CD4-positive, alpha-beta T cell treated with Interleukin-17A for 4 hours (primary cell): ENCODE data around the gene IRGQ.
"Not testable (repeated sequence)": the region's sequence is repeated elsewhere in the genome, so short reads cannot be mapped to it uniquely, and the experiment has no call there.

ENCODE experiments used
- DNase-seq: peaks from one replicate; pipeline ENCODE4 v3.0.0-alpha.2; 2020; ENCODE audit warnings: mixed read lengths

The IRGQ gene

GRCh38 chr19:43623889-43624670 lies 28.1 kb upstream of the IRGQ start:
- peak; percentile 24 for DNase-seq

GRCh38 chr19:43622956-43623355 lies 27.0 kb upstream of the IRGQ start:
- no peak for DNase-seq

DNA sequence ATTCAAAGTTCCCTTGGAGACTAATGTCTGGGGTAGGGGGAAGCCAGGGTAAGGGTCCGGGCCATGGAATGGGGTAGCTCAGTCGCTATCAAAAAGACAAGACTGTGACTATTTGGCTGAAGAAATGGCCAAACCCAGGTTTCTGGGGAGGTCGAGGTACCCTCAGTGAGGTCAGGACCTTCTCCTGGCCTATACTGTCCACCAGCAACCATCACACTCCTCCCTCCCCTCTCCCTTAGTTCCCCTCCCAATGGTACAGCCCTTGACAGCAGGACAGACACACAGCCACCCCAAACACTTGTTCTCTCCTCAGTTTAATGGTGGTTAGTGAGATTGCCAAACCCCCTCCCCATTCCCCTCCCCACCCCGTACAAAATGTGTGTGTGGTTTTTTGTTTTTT lies 26.1 kb upstream of the IRGQ start:
- DNase-seq, result no peak

- peak; percentile 91 for DNase-seq
Measured at GRCh38 chr19:43620061-43621001, 24.4 kb upstream of the IRGQ start.

DNA sequence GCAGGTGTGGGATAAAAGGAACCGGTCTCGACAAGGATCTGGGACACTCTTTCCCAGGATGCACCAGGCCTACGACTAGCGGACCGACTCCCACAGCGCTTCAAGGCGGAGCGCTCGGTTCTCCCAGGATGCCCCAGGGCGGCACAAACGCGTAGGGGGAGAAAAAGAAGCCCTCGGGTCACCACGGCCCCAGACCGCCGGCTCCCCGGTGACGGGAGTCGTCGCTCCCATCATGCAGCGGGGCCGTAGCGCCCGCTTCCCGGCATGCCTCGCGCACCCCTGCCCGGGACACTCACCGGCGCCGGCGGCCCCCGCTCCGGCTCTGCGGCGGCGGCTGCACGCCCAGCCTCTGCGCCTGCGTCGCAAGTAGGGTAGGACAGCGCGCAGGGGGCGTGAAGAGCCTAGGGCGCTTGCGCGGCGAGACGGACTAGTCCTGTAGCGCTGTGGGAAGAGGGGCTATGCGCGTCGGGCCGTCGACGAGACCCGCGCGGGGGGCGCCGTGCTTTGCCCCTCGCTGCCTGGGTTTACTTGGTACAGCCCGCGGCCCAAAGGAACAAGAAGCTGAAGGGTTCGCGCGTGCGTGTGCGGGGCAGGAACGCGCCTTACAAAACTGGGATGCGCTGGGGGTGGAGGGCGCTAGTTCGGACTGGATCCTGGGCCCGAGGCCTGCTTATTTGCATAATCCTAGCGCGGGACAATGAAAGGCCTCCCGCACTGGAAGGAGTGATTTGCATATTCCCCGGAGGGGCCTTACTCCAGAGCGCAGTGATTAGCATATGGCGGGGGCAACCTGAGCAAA lies 23.5 kb upstream of the IRGQ start, which contains the start of gene ZNF428:
Gene ZNF428 (minus strand): TSS at position 368 of the 799 bp plus-strand sequence. CDS start 5,325 bp downstream, outside the sequence.
- DNase-seq, result peak; percentile 87

GRCh38 chr19:43618921-43619261 lies 23.0 kb upstream of the IRGQ start:
- peak; percentile 44 for DNase-seq

DNA sequence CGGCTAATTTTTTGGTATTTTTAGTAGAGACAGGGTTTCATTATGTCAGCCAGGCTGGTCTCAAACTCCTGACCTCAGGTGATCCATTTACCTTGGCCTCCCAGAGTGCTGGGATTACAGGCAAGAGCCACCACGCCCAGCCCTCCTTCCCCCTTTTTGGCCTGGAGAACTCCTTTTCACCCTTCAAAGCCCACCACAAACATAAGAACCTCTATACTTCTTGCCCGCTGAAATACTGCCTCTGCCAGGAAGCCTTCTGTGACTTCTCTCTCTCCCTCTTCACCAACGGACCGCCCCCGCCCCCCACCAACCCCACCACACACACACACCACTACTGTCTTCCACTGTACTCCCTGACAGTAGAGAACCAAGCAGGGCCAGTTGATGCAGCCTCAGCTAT lies 21.0 kb upstream of the IRGQ start:
- no peak for DNase-seq

GRCh38 chr19:43616306-43616705 lies 20.4 kb upstream of the IRGQ start:
- DNase-seq, result no peak

GRCh38 chr19:43612374-43612773 lies 16.4 kb upstream of the IRGQ start:
- no peak for DNase-seq

GRCh38 chr19:43611788-43612187 lies 15.9 kb upstream of the IRGQ start, which contains the start of gene SRRM5:
Gene SRRM5, plus strand, starts transcription at chr19:43612088. Its CDS starts 34 bp downstream, at chr19:43612122.
- no peak for DNase-seq

- DNase-seq, result no peak
Measured at GRCh38 chr19:43610493-43610892, 14.6 kb upstream of the IRGQ start.

DNA sequence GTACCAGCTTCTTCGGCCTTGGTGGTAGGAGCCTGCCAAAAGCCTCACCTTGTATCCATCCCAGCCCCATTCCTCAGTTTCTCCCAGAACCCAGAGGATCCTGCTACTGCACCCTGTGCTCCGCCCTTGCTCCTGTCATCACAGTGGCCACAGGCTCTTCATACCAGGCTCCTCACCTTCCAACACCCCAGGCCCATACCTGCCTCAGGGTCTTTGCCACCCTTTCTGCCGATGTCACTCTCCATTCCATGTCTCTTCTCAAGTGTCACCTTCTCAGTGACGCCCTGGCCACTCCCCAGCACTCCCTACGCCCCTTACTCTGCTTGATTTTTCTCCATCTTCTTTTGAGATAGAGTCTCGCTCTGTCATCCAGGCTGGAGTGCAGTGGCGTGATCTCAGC lies 13.9 kb upstream of the IRGQ start:
- DNase-seq, result no peak

DNA sequence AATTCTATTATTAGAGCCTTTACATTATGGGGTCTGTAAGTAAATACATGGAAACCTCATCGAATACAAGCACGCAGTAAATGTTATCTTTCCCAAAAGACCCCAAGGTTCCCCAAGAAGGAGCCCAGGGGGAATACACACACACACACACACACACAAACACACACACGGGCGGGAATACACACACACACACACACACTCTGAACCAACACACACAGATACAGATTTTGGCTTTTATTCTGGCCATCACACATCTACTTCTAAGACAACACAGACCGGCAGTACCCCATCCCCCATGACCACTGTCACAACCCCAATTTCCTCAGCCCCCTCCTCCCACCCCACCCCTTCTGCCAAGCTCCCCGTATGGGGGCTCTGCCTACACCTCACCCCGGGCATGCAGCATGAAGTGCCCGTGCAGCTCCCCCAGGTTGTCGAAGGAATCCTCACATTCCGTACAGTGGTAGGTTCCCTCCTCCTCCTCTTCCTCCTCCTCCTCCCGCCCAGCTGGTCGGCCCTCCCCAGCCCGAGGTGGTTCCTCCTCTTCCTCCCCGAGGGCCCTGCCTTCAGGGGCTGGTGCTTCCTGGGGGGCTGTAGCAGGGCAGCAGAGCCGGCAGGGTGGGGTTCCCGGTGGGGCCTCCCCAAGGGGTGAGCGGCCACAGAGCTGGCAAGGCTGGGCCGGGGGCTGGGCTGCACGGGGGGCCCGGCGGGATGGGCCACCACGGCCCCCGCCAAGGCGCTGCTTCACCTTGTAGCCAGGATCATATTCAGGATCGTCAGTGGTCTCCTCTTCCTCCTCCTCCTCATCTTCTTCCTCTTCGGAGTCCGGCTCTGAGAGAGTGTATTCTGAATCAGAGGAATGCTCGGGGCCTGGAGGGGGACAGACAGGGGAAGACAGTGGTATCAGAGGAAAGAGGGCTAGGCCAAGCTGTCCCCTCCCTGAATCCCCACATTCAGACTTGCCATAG lies 11.6 kb upstream of the IRGQ start:
- no peak for DNase-seq

DNA sequence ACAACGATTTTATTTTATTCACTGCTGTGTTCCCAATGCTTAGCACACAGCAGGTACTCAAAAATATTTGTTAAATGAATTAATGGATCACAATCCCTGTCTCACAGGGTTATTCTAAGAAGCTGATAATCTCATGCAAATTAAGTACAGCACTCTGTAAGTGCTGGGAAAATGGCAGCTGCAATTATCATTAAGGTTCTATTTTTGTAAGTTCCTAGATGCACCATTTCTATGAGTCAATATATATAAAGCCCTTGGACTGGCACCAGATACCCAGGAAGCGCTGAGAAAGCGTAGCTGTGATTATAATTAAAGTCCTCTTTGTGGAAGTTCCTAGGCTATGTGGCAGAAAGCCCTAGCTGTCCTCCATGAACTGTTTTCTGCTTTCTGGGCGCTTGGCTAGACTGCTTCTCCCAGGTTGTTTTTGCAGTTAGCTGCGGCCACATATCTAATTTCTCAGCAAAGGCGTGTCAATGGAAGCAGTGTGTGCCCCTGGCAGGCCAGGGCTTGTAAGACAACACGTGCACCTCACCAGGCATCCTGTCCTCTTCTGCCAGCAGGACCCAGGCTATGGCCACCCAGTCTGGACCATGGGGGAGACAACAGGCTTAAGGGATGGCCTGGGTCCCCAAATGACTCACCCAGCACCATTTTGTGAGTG lies 10.8 kb upstream of the IRGQ start:
- no peak for DNase-seq

- no peak for DNase-seq
Measured at GRCh38 chr19:43605875-43606568, 10.1 kb upstream of the IRGQ start.

GRCh38 chr19:43600326-43600725 lies 4.4 kb upstream of the IRGQ start:
- not testable (repeated sequence) for DNase-seq

- DNase-seq, result no peak
Measured at GRCh38 chr19:43599635-43600295, 3.8 kb upstream of the IRGQ start.

- no peak for DNase-seq
Measured at GRCh38 chr19:43598445-43599240, 2.7 kb upstream of the IRGQ start.

GRCh38 chr19:43597876-43598275 lies 1.9 kb upstream of the IRGQ start:
- DNase-seq, result no peak
